Neutrophil (primary cell): Measurements from ENCODE around the gene CBX6.

Experiments used
- H3K27ac ChIP-seq: fragments of 200-600 bp; sonication (generic); 2 replicates; pipeline ENCODE4 v1.5.1; 2016; ENCODE audit warnings: mild to moderate bottlenecking, moderate library complexity
- H3K27me3 ChIP-seq: fragments of 200-600 bp; sonication (generic); 2 replicates; pipeline ENCODE4 v1.6.0; 2016; ENCODE audit warnings: mild to moderate bottlenecking
- H3K36me3 ChIP-seq: fragments of 200-600 bp; sonication (generic); 2 replicates; pipeline ENCODE4 v1.5.1; 2017
- H3K4me1 ChIP-seq, 2 experiments: fragments of 200-600 bp in 1 of 2; sonication (generic) in 1 of 2; 1 replicate in 1 of 2; 2 replicates in 1 of 2; pipeline versions ENCODE4 v1.5.1 to v1.6.1; 2013 to 2016; ENCODE audit warnings: low read depth in 1 of 2, low read length in 1 of 2, mild to moderate bottlenecking in 1 of 2, moderate library complexity in 1 of 2; ENCODE audit not compliant: control insufficient read depth in 1 of 2, insufficient read depth in 1 of 2
- H3K4me3 ChIP-seq, 2 experiments: fragments of 200-600 bp in 1 of 2; sonication (generic) in 1 of 2; 1 replicate in 1 of 2; 2 replicates in 1 of 2; pipeline ENCODE4 v1.5.1; 2013 to 2016; ENCODE audit warnings: low read depth in 1 of 2, low read length in 1 of 2, mild to moderate bottlenecking in 1 of 2, moderate library complexity in 1 of 2
- H3K9me3 ChIP-seq: fragments of 200-600 bp; sonication (generic); 2 replicates; pipeline ENCODE4 v1.5.1; 2016
- CTCF ChIP-seq: fragments of 200-600 bp; sonication (generic); IDR thresholded peaks from 2 replicates; pipeline ENCODE4 v1.5.1; 2016; ENCODE audit warnings: antibody characterized with exemption

Gene CBX6

GRCh38 chr22:38872172-38872830 lies at the start of gene CBX6:
CBX6 (minus strand) TSS chr22:38872216; CDS start chr22:38872190, 26 bp downstream.
- TF ChIP-seq CTCF: peak; percentile 43
- Histone ChIP-seq H3K36me3 (peaks cover 20% of the 10 kb centered on the region), H3K27me3 (peaks cover 40% of the 10 kb centered on the region), H3K9me3 (no peaks in the 10 kb centered on the region), H3K4me1 (peaks cover 29 to 39% of the 10 kb centered on the region in 2 experiments), H3K27ac (peak within 1 kb of the TSS; percentile 86), H3K4me3 (peak within 1 kb of the TSS; percentile 90 to 95)

GRCh38 chr22:38921806-38922205 lies 49.8 kb upstream of the CBX6 start:
- Histone ChIP-seq H3K4me1 (peaks cover 0 to 1% of the 10 kb centered on the region in 2 experiments), H3K27ac (no peak overlapping the region), H3K36me3 (no peaks in the 10 kb centered on the region), H3K9me3 (no peaks in the 10 kb centered on the region), H3K4me3 (no peak overlapping the region), H3K27me3 (peaks cover 84% of the 10 kb centered on the region)
- TF ChIP-seq CTCF: no peak

GRCh38 chr22:38921120-38921519 lies 49.1 kb upstream of the CBX6 start:
- Histone ChIP-seq H3K4me1 (no peaks in the 10 kb centered on the region), H3K36me3 (no peaks in the 10 kb centered on the region), H3K9me3 (no peaks in the 10 kb centered on the region), H3K27me3 (peaks cover 84% of the 10 kb centered on the region), H3K4me3 (no peak overlapping the region), H3K27ac (no peak overlapping the region)
- TF ChIP-seq CTCF: no peak

GRCh38 chr22:38919631-38920190 lies 47.7 kb upstream of the CBX6 start:
- Histone ChIP-seq H3K4me1 (no peaks in the 10 kb centered on the region), H3K36me3 (no peaks in the 10 kb centered on the region), H3K27ac (no peak overlapping the region), H3K27me3 (peaks cover 76% of the 10 kb centered on the region), H3K9me3 (no peaks in the 10 kb centered on the region), H3K4me3 (no peak overlapping the region)
- no peak for TF ChIP-seq CTCF

GRCh38 chr22:38911434-38911833 lies 39.4 kb upstream of the CBX6 start:
- no peaks in the 10 kb centered on the region for H3K4me1 ChIP-seq
- H3K27ac ChIP-seq: no peak overlapping the region
- H3K27me3 ChIP-seq: peaks cover 59% of the 10 kb centered on the region
- no peak overlapping the region for H3K4me3 ChIP-seq
- no peak for TF ChIP-seq CTCF
- H3K9me3 ChIP-seq: no peaks in the 10 kb centered on the region
- no peaks in the 10 kb centered on the region for H3K36me3 ChIP-seq
